GOT3 (cell line): ENCODE data around the gene WNT8A.
"Not testable (repeated sequence)": the region's sequence is repeated elsewhere in the genome, so short reads cannot be mapped to it uniquely, and the experiment has no call there.

Source experiments
- DNase-seq: peaks from one replicate; lab custom pipeline; 2025; ENCODE audit warnings: mixed read lengths; lab: John Stamatoyannopoulos, UW

Gene WNT8A

GRCh38 chr5:138083702-138084101 is at the start of gene WNT8A:
TSS of gene WNT8A (plus strand) at chr5:138084033. CDS start at chr5:138084128, 95 bp downstream.
- no peak for DNase-seq

- DNase-seq = no peak
These were observed 48.0 kb upstream of the WNT8A start for GRCh38 chr5:138035605-138036537.

- no peak for DNase-seq
These were observed 46.6 kb upstream of the WNT8A start for GRCh38 chr5:138037271-138037670.

GRCh38 chr5:138037907-138038633 is 45.8 kb upstream of the WNT8A start:
- no peak for DNase-seq

- DNase-seq = no peak
These were observed 45.0 kb upstream of the WNT8A start for GRCh38 chr5:138038826-138039225.

- not testable (repeated sequence) for DNase-seq
These were observed 38.5 kb upstream of the WNT8A start for GRCh38 chr5:138045283-138045682.

- DNase-seq = no peak
These were observed 32.2 kb upstream of the WNT8A start for GRCh38 chr5:138051441-138052296.

GRCh38 chr5:138052718-138053117 is 31.1 kb upstream of the WNT8A start:
- DNase-seq = not testable (repeated sequence)

GRCh38 chr5:138053554-138053953 is 30.3 kb upstream of the WNT8A start:
- no peak for DNase-seq

- no peak for DNase-seq
These were observed 29.6 kb upstream of the WNT8A start for GRCh38 chr5:138054206-138054605.

- no peak for DNase-seq
These were observed 28.8 kb upstream of the WNT8A start for GRCh38 chr5:138054847-138055558.

- DNase-seq = no peak
These were observed 19.3 kb upstream of the WNT8A start for GRCh38 chr5:138064526-138064925.

GRCh38 chr5:138065102-138065501 is 18.7 kb upstream of the WNT8A start:
- no peak for DNase-seq

GRCh38 chr5:138067945-138068344 is 15.9 kb upstream of the WNT8A start:
- DNase-seq = no peak

- peak; percentile 30 for DNase-seq
These were observed 14.9 kb upstream of the WNT8A start for GRCh38 chr5:138068742-138069600.

GRCh38 chr5:138070026-138070425 is 13.8 kb upstream of the WNT8A start:
- DNase-seq = not testable (repeated sequence)

GRCh38 chr5:138077064-138077696 is 6.7 kb upstream of the WNT8A start:
- DNase-seq = no peak

- no peak for DNase-seq
These were observed 5.7 kb upstream of the WNT8A start for GRCh38 chr5:138078006-138078643.

- DNase-seq = no peak
These were observed 1.8 kb upstream of the WNT8A start for GRCh38 chr5:138082033-138082432.
